DMS79 treated with DMSO at 0.1 percent for 48 hours (cell line): ENCODE data around the gene TBC1D19.

Experiments used
- DNase-seq: peaks from one replicate; lab custom pipeline; 2025; lab: John Stamatoyannopoulos, UW

TBC1D19 gene

DNA sequence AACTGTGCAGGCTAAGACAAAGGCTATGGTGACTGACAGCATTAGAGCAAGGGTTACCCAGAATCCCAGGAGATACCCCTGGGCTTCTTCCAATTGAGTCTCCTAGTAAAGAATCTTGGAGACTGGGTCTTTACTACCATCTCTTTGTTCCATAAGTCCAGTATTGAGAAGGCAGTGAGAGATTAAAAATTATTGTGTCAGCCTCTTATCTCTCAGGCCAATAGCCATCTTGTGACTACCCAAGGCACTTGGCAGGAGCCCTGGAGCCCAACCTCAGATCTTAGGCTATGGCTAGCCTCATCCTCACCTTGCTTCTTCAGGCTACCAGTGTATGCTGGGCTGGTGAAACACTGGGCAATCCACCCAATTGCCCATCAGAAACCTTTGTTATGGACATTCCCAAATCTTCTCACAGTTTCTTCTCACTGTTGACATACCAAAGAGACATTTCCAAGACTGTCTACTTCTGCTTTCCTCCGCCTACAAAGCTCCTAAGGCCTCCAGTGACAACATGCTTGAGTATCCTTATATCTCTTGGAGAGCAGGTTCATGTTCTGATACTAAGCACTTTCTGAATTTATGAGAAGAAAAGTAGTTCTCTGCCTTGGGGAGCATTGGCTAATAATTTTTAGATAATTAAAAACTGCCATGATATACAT, 200.5 kb downstream of the TBC1D19 start:
- DNase-seq = no peak

DNA sequence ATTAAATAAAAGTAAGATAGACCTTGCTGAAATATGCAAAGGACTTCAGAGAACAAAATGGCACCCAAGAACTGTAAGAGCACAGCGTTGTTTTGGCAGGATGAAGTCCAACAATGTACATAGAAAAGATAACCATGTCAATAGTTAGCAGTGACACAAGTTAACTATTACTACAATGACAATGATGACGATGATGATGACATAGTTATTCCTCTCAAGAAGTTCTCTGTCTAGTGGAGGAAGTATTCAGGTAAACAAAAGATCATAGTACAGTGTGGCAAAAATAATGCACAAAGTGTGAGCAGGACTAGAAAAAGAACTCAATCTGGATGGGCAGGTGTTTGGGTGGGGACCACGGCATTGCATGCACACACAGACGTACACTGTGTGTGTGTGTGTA, 201.4 kb downstream of the TBC1D19 start:
- DNase-seq = no peak

DNA sequence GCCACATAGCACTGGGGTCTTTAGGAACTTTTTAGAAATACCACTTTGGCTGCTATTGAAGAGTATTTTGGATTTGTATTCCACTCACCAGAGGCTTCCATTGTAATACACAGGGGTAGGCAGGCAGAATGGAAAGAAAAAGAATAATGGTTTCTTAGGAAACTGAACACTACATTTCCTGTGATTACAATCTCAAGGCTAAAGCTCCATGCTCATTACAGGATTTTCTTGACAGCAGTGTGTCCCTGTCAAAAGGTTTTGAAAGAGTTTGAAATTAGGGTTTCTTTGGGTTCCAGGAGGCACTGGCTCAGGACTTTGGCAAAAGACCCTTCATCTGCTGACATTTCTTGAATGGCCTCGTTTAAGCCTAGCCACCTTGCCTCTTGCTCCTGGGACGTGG, 201.9 kb downstream of the TBC1D19 start:
- no peak for DNase-seq

DNA sequence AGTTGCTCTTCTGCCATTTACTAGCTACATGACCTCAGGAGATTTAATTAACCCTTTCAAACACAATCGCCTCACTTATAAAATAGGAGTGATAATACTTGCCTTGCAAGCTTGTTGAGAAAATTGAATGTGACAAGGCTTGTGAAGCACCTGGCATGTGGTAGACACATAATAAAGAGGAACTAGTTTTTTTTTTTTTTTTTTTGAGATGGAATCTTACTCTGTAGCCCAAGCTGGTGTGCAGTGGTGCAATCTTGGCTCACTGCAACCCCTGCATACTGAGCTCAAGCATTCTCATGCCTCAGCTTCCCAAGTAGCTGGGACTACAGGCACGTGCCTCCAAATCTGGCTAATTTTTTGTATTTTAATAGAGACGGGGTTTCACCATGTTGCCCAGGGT, 203.0 kb downstream of the TBC1D19 start:
- no peak for DNase-seq

DNA sequence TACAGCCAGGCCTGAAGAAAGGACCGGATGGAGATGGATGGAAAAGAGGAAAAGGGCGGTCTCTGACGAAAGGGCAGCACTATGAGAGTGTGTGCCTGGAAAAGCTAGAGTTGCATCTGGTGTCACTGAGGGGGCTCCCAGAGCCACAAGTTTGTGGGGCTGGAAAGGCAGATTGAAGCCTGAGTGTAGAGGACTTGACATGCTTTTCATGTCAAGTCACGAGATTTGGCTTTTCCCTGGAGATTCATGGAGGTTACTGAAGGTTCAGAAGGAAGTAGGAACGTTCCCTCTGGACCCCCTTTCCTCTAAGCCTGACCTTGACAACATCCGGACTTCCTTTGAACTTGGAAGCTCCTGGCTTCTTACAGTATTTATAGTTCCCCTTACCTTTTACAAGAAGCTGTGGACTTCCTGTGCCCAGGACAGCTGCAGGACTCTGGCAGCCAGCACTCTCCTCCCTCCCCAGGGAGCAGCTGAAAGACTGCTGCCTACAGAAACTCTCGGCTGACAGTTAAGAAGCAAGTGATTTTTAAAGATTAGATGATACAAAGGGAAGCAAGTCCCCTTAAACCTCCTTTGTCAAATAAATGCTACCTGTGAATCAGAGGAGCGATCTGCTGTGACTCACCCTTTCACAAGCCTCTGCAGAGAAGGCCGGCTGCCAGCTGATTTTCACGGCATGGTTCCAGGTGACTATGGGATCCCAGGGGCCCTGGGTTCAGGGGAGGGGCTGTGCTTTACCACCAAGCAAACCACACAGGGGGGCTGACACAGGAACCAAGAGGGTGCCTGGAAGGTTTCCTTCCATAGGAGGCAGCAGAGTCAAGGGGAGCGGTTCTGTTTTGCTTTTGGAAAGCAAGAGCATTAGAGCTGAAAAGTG, 203.8 kb downstream of the TBC1D19 start:
- DNase-seq = peak; percentile 11

DNA sequence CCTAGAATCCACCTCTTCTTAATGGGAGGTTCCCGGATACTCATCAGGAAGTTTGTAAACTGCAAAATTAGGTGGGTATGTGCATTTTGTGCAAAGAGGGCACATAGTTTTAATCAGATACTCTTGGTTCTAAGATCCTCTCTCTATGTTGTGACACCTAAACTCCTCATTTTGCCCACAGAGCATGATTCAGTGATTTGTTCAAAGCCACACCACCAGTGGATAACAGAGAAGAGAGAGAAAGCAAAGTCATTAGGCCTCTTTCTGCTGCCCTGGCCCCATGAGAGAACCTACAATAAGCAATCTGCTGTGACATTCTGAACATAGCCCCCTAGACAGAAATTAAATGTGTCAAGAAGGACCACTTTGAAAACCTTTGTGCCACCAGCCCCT, 204.5 kb downstream of the TBC1D19 start:
- no peak for DNase-seq

DNA sequence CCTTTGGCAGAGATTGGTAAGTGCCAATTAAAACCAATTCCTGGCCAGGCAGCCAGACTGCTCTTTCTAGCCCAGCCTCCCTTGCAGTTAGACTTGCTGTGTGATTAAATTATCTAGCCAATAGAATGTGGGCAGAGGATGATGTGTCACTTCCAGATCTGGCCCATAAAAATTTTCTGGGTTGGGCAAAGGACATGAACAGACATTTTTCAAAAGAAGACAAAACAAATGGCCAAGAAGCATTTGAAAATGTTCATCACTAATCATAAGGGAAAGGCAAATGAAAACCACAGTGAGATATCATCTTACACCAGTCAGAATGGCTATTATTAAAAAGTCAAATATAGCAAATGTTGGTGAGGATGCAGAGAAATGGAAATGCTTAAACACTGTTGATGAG, 205.3 kb downstream of the TBC1D19 start:
- DNase-seq = no peak

DNA sequence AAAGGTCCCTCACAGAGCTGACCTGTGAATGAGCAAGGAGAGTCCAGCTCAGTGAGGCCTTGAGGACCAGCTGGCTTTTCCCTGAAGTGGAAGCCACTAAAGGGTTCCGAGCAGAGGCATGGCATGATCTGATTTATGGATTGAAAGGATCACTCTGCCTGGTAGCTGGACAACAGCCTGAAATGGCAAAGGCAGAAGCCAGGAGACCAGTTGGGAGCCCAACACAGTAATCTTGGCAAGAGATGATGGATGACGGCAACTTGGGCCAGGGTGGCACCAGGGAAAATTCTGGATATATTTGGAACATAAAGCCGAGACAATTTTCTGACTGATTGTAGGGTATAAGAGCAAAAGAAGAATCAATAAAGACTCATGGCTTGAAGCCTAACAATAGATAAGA, 207.5 kb downstream of the TBC1D19 start:
- no peak for DNase-seq

DNA sequence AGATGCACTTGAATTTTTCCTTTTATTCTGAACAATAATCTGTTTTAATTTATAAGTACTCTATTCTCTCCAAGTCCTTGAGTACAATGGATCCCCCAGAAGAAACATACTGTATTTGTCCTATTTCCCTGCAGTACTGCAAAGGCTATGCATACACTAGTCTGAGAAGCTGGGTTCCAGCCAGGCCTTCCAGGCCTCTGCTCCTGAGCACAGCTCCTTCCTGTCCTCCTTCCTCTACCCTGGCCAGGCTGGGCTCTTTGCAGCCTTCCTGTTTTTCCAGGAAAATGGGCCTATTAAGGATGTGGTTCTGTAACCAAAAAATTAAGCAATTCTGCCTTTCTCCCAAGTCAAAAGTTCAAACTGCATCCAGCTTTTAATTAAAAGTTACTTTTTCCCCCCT, 208.8 kb downstream of the TBC1D19 start:
- DNase-seq = no peak

DNA sequence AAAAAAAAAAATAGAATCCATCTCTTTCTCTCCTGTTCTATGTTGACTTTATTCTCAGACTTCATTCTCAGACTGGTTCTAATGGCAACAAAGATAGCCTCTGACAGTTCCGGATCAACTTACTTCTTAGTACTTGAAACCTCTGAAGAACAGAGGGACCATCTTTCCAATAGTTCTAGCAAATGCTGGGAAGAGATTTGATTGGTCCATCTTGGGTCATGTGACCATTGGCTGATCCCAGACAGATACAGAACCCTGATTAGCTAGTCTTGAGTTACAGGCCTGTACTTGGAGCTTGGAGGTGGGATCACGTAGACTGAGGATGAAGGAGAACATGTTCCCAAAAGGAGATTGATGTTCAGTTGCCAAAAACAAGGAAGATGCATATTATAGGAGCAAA, 209.9 kb downstream of the TBC1D19 start:
- DNase-seq = no peak

DNA sequence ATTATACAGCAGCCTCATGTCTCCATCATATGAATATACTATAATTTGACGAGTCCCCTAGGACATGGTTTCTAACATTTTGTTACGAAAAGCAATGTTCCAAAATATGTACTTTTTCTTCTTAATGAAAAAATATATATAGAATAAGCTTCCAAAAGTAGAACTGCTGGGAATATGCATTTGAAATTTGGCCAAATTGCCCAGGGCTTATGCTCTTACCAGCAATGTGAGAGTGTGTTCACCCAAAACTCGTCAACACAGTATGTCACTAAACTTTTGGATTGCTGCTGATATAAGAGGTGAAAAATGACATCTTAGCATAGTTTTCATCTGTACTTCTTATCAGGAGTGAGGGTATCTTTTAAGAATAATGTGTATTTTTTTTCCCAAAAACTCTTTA, 212.2 kb downstream of the TBC1D19 start:
- DNase-seq = no peak

DNA sequence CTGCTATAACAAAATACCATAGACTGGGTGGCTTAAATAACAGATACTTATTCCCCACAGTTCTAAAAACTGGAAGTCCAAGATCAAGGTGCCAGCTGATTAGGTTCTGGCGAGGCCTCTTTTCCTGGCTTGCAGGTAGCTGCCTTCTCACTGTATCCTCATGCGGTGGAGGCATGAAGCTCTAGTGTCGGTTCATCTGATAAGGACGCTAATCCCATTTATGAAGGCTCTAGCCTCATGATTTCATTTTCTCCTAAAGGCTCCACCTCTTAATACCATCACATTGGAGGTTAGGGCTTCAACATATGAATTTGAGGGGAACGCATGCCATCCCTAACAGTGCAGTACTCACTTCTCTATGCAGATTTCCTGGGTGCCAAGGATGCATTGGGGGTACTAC, 218.9 kb downstream of the TBC1D19 start:
- DNase-seq = no peak

DNA sequence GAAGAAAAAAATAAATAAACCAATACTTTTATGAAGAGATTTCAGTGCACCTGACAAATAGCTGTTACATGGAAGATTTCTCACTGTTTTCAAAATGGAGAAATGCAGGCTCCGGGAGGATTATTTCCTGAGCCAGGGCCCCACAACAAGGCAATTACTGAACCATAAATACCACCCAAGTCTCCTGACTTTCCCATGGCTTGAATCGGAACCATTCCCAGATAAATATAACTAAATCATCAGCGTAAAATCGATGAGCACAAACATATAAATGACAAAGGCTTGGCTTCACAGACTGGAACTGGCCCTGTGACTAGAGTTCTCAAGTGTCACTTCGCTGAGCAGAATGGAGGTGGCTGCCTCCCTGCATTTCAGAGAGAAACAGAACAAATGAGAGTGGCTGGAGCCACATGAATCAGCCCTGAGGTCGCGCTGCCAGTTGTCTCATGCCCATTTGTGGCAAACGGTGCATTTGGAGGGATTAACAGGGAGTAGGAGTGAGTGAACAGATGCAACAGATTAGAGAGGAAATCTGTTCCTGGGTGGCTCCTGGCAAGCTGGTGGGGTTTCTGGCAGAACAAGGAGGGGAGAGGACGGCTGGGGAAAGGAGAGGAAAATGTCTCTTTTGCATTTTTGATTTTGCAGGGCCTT, 219.5 kb downstream of the TBC1D19 start:
- DNase-seq = no peak

DNA sequence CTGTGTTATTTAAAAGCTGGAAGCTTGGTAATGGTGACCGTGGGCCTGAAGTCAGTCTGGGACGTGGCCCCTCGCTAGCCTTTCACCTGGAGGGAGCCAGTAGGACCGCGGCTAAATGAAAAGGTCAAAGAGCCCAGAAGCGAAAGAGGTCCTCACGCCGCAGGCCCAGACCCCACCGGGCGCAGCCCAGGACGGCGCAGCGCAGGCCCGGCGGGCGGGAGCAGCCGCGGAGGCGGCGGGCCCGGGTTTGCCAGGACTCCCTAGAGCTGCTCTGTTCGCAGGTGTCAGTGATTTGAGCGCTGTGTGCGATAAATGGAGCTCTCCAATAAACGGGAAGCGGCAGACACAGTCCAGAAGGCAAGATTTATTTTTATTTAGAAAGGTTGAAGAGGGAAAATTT, 220.6 kb downstream of the TBC1D19 start:
- DNase-seq = no peak

DNA sequence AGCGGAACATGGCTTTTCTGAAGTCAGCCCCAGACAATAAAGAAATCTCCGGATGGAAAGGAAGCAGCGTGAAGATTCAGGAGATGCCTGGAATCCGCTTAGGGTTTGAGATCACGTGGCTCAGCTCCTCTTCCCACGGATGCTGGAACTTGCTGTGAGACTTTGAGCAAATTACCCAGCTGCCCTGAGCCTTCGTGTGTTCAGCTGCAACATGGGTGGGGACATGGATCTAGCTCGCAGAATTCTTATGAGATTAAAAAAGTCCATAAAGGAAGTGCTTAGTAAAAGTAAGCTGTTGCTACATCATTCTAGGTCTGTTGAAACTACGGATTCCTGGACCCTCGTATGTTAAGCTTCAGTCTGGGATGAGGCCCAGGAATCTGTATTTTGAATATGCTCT, 221.0 kb downstream of the TBC1D19 start:
- DNase-seq = no peak
